ENCODE measurements around the gene SPRY1. TPM values are rescaled to one million over a fixed set of nuclear protein-coding genes. Genes with fewer than 3 reads are reported as not detected.

Gene SPRY1
- total and polyA plus RNA-seq, 2 experiments from 2014 or later, result 1.3 to 3.9 TPM

GRCh38 chr4:123359449-123360315, 36.9 kb upstream of the SPRY1 start:
- Histone ChIP-seq H3F3A (ENCODE audit: insufficient read depth) (peaks cover 8% of the 10 kb centered on the region; the same call in 1 of the 2 replicates), H3K4me1 (ENCODE audit: insufficient read depth) (peaks cover 12% of the 10 kb centered on the region), H3K9ac (no peak overlapping the region), H3K9me2 (ENCODE audit: insufficient read depth) (no peaks in the 10 kb centered on the region), H2AFZ (no peak overlapping the region), H4K20me1 (ENCODE audit: insufficient read depth) (no peaks in the 10 kb centered on the region), H3K36me3 (ENCODE audit: low read depth) (no peaks in the 10 kb centered on the region), H3K9me3 (ENCODE audit: low read depth) (no peaks in the 10 kb centered on the region), H3K27me3 (replicated peaks; ENCODE audit: insufficient read depth) (no peaks in the 10 kb centered on the region), H3K4me3 (no peak overlapping the region), H3K4me2 (ENCODE audit: unreplicated experiment) (no peak overlapping the region), H3K79me2 (ENCODE audit: insufficient read depth) (no peaks in the 10 kb centered on the region), H3K27ac (no peak overlapping the region)
- TF ChIP-seq EZH2 (IDR thresholded peaks at IDR 0.05; ENCODE audit: insufficient read depth, poor library complexity, severe bottlenecking) (no peak), EZH2phosphoT487 (IDR thresholded peaks at IDR 0.05; ENCODE audit: insufficient read depth, low read depth) (no peak)
- in situ Hi-C loops (cut with MboI), result no loop called here
- 83 to 86% methylated on average over 5 of the region's 5 CpGs for WGBS, 2 experiments (ENCODE audit: low coverage in 1 of 2, low lambda C conversion rate in 2 of 2, missing lambda C conversion rate in 2 of 2)
- no peak for DNase-seq

- H3K9me2 ChIP-seq (ENCODE audit: insufficient read depth), result no peaks in the 10 kb centered on the region
- TF ChIP-seq EZH2 (IDR thresholded peaks at IDR 0.05; ENCODE audit: insufficient read depth, poor library complexity, severe bottlenecking) (no peak), EZH2phosphoT487 (IDR thresholded peaks at IDR 0.05; ENCODE audit: insufficient read depth, low read depth) (no peak)
- H3K9ac ChIP-seq, result no peak overlapping the region
- 0 out of 2 replicates have a peak overlapping the region, but pooled peaks have one; percentile 48 for H2AFZ ChIP-seq
- in situ Hi-C loops (cut with MboI), result no loop called here
- no peak overlapping the region for H3K4me3 ChIP-seq
- peak overlapping the region; percentile 2 for H3K4me2 ChIP-seq (ENCODE audit: unreplicated experiment)
- H3F3A ChIP-seq (ENCODE audit: insufficient read depth), result peaks cover 8% of the 10 kb centered on the region; the same call in 1 of the 2 replicates
- peak overlapping the region; percentile 23 for H3K27ac ChIP-seq
- H3K36me3 ChIP-seq (ENCODE audit: low read depth), result no peaks in the 10 kb centered on the region
- no peaks in the 10 kb centered on the region for H3K9me3 ChIP-seq (ENCODE audit: low read depth)
- WGBS, 2 experiments (ENCODE audit: low coverage in 1 of 2, low lambda C conversion rate in 2 of 2, missing lambda C conversion rate in 2 of 2), result 100% methylated on average over 2 of the region's 2 CpGs
- no peaks in the 10 kb centered on the region for H4K20me1 ChIP-seq (ENCODE audit: insufficient read depth)
- no peaks in the 10 kb centered on the region for H3K27me3 ChIP-seq (replicated peaks; ENCODE audit: insufficient read depth)
- peak; percentile 71 for DNase-seq
- peaks cover 12% of the 10 kb centered on the region for H3K4me1 ChIP-seq (ENCODE audit: insufficient read depth)
- no peaks in the 10 kb centered on the region for H3K79me2 ChIP-seq (ENCODE audit: insufficient read depth)
These were observed 35.3 kb upstream of the SPRY1 start for GRCh38 chr4:123361195-123361861.

- H3K4me1 ChIP-seq (ENCODE audit: insufficient read depth), result peaks cover 12% of the 10 kb centered on the region
- no peak overlapping the region for H3K4me3 ChIP-seq
- WGBS, 2 experiments (ENCODE audit: low coverage in 1 of 2, low lambda C conversion rate in 2 of 2, missing lambda C conversion rate in 2 of 2), result 93 to 96% methylated on average over 1 of the region's 1 CpG
- H3K36me3 ChIP-seq (ENCODE audit: low read depth), result no peaks in the 10 kb centered on the region
- no peaks in the 10 kb centered on the region for H3K9me2 ChIP-seq (ENCODE audit: insufficient read depth)
- H3K27me3 ChIP-seq (replicated peaks; ENCODE audit: insufficient read depth), result no peaks in the 10 kb centered on the region
- H4K20me1 ChIP-seq (ENCODE audit: insufficient read depth), result no peaks in the 10 kb centered on the region
- no peaks in the 10 kb centered on the region for H3K9me3 ChIP-seq (ENCODE audit: low read depth)
- in situ Hi-C loops (cut with MboI), result no loop called here
- H3K27ac ChIP-seq, result no peak overlapping the region
- no peak for DNase-seq
- TF ChIP-seq EZH2phosphoT487 (IDR thresholded peaks at IDR 0.05; ENCODE audit: insufficient read depth, low read depth), result no peak
- no peak for TF ChIP-seq EZH2 (IDR thresholded peaks at IDR 0.05; ENCODE audit: insufficient read depth, poor library complexity, severe bottlenecking)
- H3K79me2 ChIP-seq (ENCODE audit: insufficient read depth), result no peaks in the 10 kb centered on the region
- peaks cover 8% of the 10 kb centered on the region; the same call in 1 of the 2 replicates for H3F3A ChIP-seq (ENCODE audit: insufficient read depth)
- H2AFZ ChIP-seq, result no peak overlapping the region
- no peak overlapping the region for H3K4me2 ChIP-seq (ENCODE audit: unreplicated experiment)
- no peak overlapping the region for H3K9ac ChIP-seq
These were observed 34.5 kb upstream of the SPRY1 start for GRCh38 chr4:123362103-123362502.

- Histone ChIP-seq H3K4me2 (ENCODE audit: unreplicated experiment) (no peak overlapping the region), H3K27me3 (replicated peaks; ENCODE audit: insufficient read depth) (no peaks in the 10 kb centered on the region), H3K9me2 (ENCODE audit: insufficient read depth) (no peaks in the 10 kb centered on the region), H2AFZ (no peak overlapping the region), H3K36me3 (ENCODE audit: low read depth) (no peaks in the 10 kb centered on the region), H3K4me1 (ENCODE audit: insufficient read depth) (peaks cover 12% of the 10 kb centered on the region), H4K20me1 (ENCODE audit: insufficient read depth) (no peaks in the 10 kb centered on the region), H3K79me2 (ENCODE audit: insufficient read depth) (no peaks in the 10 kb centered on the region), H3K27ac (no peak overlapping the region), H3K4me3 (no peak overlapping the region), H3K9me3 (ENCODE audit: low read depth) (no peaks in the 10 kb centered on the region), H3K9ac (no peak overlapping the region), H3F3A (ENCODE audit: insufficient read depth) (peaks cover 8% of the 10 kb centered on the region; the same call in 1 of the 2 replicates)
- whole genome bisulfite sequencing, 2 experiments (ENCODE audit: low coverage in 1 of 2, low lambda C conversion rate in 2 of 2, missing lambda C conversion rate in 2 of 2), result 96 to 98% methylated on average over 2 of the region's 2 CpGs
- in situ Hi-C loops (cut with MboI), result no loop called here
- no peak for DNase-seq
- TF ChIP-seq EZH2 (IDR thresholded peaks at IDR 0.05; ENCODE audit: insufficient read depth, poor library complexity, severe bottlenecking), result no peak
- TF ChIP-seq EZH2phosphoT487 (IDR thresholded peaks at IDR 0.05; ENCODE audit: insufficient read depth, low read depth), result no peak
These were observed 32.9 kb upstream of the SPRY1 start for GRCh38 chr4:123363729-123364128.

Measured in GM23248 (cell line).